Glutamatergic neuron (in vitro differentiated cells): ENCODE measurements around the gene WDR70. TPM values are rescaled to one million over a fixed set of nuclear protein-coding genes. Genes with fewer than 3 reads are reported as not detected.
"Not testable (repeated sequence)": the region's sequence is repeated elsewhere in the genome, so short reads cannot be mapped to it uniquely, and the experiment has no call there.

ENCODE experiments used
- DNase-seq: peaks from one replicate; pipeline ENCODE4 v3.0.0; 2022
- H3K27ac Mint-ChIP-seq: one replicate; pipeline ENCODE4 v1.8.0; 2020; ENCODE audit warnings: mild to moderate bottlenecking, mixed read lengths, inconsistent platforms; ENCODE audit not compliant: unreplicated experiment
- H3K27me3 Mint-ChIP-seq: one replicate; pipeline ENCODE4 v1.8.0; 2020; ENCODE audit warnings: mild to moderate bottlenecking, moderate library complexity, mixed read lengths, inconsistent platforms; ENCODE audit not compliant: unreplicated experiment
- H3K36me3 Mint-ChIP-seq: one replicate; pipeline ENCODE4 v1.8.0; 2020; ENCODE audit warnings: mild to moderate bottlenecking, mixed read lengths, inconsistent platforms; ENCODE audit not compliant: unreplicated experiment
- H3K4me1 Mint-ChIP-seq: one replicate; pipeline ENCODE4 v1.8.0; 2020; ENCODE audit warnings: mild to moderate bottlenecking, low read depth, mixed read lengths, inconsistent platforms; ENCODE audit not compliant: unreplicated experiment
- H3K4me3 Mint-ChIP-seq: one replicate; pipeline ENCODE4 v1.8.0; 2020; ENCODE audit warnings: mild to moderate bottlenecking, mixed read lengths, inconsistent platforms; ENCODE audit not compliant: unreplicated experiment
- H3K9me3 Mint-ChIP-seq: one replicate; pipeline ENCODE4 v1.8.0; 2020; ENCODE audit warnings: mild to moderate bottlenecking, moderate library complexity, mixed read lengths, inconsistent platforms; ENCODE audit not compliant: unreplicated experiment
- total RNA-seq: library from RNA; stranded (reverse); fragmentation: NEBNext Ultra II Directional; extraction: Animal tissue kit (Norgen Biotek cat#: 25700); gene quantifications from one replicate; pipeline ENCODE4 v1.2.1, GENCODE V29; 2021; ENCODE audit not compliant: unreplicated experiment
- TF ChIP-seq, protein P1 (sequence below): fragments of 200-600 bp; sonication (generic); IDR thresholded peaks from one replicate; pipeline ENCODE4 v1.5.0; 2021; ENCODE audit not compliant: partially characterized antibody, unreplicated experiment

WDR70 gene
- total RNA-seq, 1 donor from 2014 or later: 38.1 TPM

DNA sequence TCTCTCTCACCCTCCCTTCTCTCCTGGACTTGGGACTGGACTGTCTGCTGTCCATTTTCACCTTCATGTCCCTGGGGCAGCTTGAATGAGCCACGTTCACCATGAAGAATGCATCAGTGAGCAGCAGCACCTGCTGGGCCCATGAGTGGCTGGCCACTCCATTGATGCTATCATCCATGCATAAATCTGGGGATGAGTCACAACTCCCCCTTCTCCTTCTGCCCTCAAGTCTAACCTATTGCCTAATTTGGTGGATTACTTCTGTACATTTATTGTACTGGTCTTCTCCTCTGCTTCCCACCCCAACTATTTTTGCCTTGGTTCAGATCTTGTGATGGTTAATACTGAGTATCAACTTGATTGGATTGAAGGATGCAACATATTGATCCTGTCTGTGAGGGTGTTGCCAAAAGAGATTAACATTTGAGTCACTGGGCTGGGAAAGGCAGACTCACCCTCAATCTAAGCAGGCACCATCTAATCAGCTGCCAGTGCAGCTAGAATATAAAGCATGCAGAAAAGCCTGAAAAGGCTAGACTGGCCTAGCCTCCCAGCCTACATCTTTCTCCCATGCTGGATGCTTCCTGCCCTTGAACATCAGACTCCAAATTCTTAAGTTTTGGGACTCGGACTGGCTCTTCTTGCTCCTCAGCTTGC, 414.0 kb downstream of the WDR70 start:
- DNase-seq: no peak
- Mint-ChIP-seq H3K27me3 (no peaks in the 10 kb centered on the region), H3K27ac (no peak overlapping the region), H3K4me1 (peaks cover 10% of the 10 kb centered on the region), H3K36me3 (peaks cover 28% of the 10 kb centered on the region), H3K4me3 (no peak overlapping the region), H3K9me3 (peaks cover 10% of the 10 kb centered on the region)
- TF ChIP-seq, protein P1, sequence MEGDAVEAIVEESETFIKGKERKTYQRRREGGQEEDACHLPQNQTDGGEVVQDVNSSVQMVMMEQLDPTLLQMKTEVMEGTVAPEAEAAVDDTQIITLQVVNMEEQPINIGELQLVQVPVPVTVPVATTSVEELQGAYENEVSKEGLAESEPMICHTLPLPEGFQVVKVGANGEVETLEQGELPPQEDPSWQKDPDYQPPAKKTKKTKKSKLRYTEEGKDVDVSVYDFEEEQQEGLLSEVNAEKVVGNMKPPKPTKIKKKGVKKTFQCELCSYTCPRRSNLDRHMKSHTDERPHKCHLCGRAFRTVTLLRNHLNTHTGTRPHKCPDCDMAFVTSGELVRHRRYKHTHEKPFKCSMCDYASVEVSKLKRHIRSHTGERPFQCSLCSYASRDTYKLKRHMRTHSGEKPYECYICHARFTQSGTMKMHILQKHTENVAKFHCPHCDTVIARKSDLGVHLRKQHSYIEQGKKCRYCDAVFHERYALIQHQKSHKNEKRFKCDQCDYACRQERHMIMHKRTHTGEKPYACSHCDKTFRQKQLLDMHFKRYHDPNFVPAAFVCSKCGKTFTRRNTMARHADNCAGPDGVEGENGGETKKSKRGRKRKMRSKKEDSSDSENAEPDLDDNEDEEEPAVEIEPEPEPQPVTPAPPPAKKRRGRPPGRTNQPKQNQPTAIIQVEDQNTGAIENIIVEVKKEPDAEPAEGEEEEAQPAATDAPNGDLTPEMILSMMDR: no peak

GRCh38 chr5:37795292-37795691, 416.2 kb downstream of the WDR70 start:
- H3K36me3 Mint-ChIP-seq: peaks cover 32% of the 10 kb centered on the region
- not testable (repeated sequence) for DNase-seq, H3K27me3 Mint-ChIP-seq, H3K4me3 Mint-ChIP-seq, H3K27ac Mint-ChIP-seq
- H3K9me3 Mint-ChIP-seq: peaks cover 10% of the 10 kb centered on the region
- H3K4me1 Mint-ChIP-seq: peaks cover 10% of the 10 kb centered on the region

- peaks cover 32% of the 10 kb centered on the region for H3K36me3 Mint-ChIP-seq
- DNase-seq, H3K27ac Mint-ChIP-seq, H3K4me1 Mint-ChIP-seq, H3K4me3 Mint-ChIP-seq, H3K27me3 Mint-ChIP-seq: not testable (repeated sequence)
- H3K9me3 Mint-ChIP-seq: peaks cover 10% of the 10 kb centered on the region
These were observed 417.3 kb downstream of the WDR70 start for GRCh38 chr5:37796435-37796834.

DNA sequence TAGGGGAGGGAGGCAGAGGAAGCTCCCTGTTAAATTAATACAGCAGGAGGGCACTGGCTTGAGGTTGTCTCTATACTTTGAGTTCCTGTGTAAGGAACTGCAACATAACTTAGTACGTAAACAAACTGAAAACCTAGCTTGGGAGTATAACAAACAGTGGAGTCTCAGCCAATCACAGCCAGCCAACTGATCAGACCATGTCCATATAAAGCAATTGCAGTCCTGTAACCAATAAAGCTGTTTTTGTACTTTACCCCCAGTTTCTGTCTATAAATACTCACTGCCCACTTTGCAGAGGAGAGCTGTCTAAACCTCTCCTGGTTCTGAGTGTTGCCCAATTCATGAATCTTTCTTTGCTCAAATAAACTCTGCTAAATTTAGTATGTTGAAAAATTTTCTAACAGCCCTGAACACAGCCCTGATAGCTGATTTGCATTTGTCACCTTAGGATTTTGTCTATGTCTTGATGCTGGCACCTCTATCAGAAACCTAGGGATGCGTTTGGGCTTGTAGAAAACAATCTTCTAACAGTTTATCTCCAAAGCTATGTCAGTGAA, 420.8 kb downstream of the WDR70 start:
- H3K27me3 Mint-ChIP-seq: no peaks in the 10 kb centered on the region
- TF ChIP-seq, protein P1: no peak
- no peak overlapping the region for H3K4me3 Mint-ChIP-seq
- peaks cover 3% of the 10 kb centered on the region for H3K9me3 Mint-ChIP-seq
- H3K4me1 Mint-ChIP-seq: no peaks in the 10 kb centered on the region
- no peak overlapping the region for H3K27ac Mint-ChIP-seq
- no peak for DNase-seq
- H3K36me3 Mint-ChIP-seq: peaks cover 10% of the 10 kb centered on the region

GRCh38 chr5:37801521-37801920, 422.4 kb downstream of the WDR70 start:
- Mint-ChIP-seq H3K4me1 (no peaks in the 10 kb centered on the region), H3K27me3 (no peaks in the 10 kb centered on the region)

More at GRCh38 chr5:37801521-37801920, 422.4 kb downstream of the WDR70 start:
- no peaks in the 10 kb centered on the region for H3K9me3 Mint-ChIP-seq
- no peak overlapping the region for H3K27ac Mint-ChIP-seq
- TF ChIP-seq, protein P1: no peak
- H3K4me3 Mint-ChIP-seq: no peak overlapping the region
- DNase-seq: no peak
- peaks cover 4% of the 10 kb centered on the region for H3K36me3 Mint-ChIP-seq

Other genes with a start within 250 kb of the WDR70 start
- gene CPLANE1, start 129.9 kb upstream of the WDR70 start, total RNA-seq: 37.6 TPM
- 33.8 TPM for gene NUP155, start 8.2 kb upstream of the WDR70 start, total RNA-seq